ENCODE results near the gene TPBGL.
"Not testable (repeated sequence)": the region's sequence is repeated elsewhere in the genome, so short reads cannot be mapped to it uniquely, and the experiment has no call there.

TPBGL gene

GRCh38 chr11:75273411-75274391, 33.1 kb downstream of the TPBGL start:
- FAIRE-seq = no peak

DNA sequence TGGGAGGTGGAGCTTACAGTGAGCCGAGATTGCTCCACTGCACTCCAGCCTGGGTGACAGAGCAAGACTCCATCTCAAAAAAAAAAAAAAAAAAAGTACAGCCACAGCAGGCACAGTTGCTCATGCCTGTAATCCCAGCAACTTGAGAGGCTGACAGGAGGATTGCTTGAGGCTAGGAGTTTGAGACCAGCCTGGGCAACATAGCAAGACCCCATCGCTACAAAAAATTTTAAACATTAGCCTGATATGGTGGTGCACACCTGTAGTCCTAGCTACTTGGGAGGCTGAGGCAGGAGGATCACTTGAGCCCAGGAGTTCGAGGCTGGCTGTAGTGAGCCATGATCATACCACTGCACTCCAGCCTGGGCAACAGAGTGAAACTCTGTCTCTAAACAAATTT, 34.1 kb downstream of the TPBGL start:
- not testable (repeated sequence) for FAIRE-seq

- no peak for FAIRE-seq
Observed at GRCh38 chr11:75275581-75275980, 35.0 kb downstream of the TPBGL start.

- no peak for FAIRE-seq
Observed at GRCh38 chr11:75276186-75276585, 35.6 kb downstream of the TPBGL start.

GRCh38 chr11:75276686-75277085, 36.1 kb downstream of the TPBGL start:
- no peak for FAIRE-seq

GRCh38 chr11:75277211-75277805, 36.7 kb downstream of the TPBGL start:
- FAIRE-seq = no peak

DNA sequence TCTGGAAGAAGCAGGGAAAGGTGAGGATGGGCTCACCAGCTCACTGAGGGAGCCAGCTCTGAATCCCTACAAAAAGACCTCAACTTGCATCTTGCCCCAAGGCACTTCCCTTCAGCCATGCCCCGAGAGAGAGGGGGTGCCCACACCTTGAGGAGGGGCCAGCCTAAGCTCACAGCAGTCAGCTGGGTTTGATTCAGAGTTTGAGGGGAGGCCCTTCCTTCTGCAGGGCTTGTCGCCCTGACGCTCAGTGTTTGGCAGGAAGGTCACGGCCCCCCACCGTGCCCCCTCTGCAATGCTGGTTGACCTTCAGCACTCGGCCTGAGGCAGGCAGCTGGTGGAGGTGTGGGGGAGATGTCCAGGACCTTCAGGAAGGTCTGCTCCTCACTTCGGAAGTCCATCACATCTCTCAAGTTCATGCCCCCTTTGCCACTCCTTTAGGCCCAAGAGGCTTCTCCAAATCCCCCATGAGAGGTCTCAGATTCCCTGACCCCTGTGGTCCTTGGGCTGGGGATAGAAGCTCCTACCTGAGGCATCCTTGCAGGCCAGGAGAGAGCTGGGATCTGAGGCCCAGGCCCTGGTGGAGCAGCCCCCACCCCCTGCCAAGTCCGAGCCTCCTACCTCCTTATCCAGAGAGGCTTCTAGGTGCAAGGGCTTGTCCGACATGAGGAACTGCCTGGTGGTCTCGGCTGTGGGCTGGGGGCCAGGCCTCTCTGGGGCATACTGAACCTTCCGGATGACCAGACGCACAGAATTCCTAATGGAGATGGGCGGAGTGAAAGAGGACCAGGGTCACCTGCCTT, 37.6 kb downstream of the TPBGL start:
- FAIRE-seq = no peak

- FAIRE-seq = no peak
Observed at GRCh38 chr11:75279273-75279672, 38.7 kb downstream of the TPBGL start.

DNA sequence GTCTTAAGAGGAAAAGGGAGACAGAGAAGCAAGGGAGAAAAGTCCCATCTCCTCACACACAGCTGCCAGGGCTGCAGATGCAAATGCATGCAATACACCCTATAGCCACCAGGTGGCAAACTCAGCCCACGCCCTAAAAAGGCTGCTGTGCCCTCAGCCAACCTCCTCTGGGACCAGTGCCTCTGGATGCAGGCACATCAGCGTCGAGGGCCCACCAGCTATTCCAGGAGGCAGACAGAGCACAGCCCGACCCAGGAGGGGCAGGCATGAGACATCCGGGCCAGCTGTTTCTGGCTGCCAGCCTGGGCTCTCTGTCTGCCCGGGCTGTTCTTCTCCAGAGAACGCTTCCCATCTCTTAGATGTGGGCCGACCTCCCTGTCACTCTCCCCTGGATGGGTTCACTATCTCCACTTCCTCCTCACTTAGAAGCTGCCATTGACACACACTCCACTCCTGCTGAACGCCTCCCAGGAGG, 39.7 kb downstream of the TPBGL start:
- peak; percentile 90 for FAIRE-seq

GRCh38 chr11:75280770-75281468, 40.3 kb downstream of the TPBGL start:
- no peak for FAIRE-seq

GRCh38 chr11:75281469-75282095, 41.0 kb downstream of the TPBGL start:
- FAIRE-seq = no peak

DNA sequence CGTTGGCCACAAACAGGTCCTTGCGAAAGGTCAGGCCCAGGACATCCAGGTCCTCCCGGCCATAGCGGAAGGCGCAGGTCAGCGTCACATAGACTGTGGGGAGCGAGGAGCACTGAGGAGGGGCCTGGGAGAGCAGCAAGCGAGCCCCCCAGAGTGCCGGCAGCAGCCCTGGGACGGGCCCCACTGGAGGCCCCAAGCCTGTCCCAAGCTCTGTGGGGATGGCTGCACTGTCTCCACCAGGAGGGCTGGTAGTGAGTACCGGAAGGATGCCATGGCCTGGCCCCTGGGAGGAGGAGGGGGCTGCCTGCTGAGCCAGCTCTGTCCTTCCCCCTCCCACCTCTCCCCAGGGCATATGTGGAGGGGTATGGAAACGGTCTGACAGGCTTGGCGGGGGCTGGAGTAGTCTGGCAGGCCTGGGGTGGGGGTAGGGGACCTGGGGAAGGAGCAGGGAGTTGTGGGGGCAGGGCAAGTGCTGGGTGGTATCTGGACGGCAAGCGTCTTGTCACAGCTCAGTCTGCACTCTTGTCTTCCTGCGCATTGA, 42.9 kb downstream of the TPBGL start:
- FAIRE-seq = no peak

DNA sequence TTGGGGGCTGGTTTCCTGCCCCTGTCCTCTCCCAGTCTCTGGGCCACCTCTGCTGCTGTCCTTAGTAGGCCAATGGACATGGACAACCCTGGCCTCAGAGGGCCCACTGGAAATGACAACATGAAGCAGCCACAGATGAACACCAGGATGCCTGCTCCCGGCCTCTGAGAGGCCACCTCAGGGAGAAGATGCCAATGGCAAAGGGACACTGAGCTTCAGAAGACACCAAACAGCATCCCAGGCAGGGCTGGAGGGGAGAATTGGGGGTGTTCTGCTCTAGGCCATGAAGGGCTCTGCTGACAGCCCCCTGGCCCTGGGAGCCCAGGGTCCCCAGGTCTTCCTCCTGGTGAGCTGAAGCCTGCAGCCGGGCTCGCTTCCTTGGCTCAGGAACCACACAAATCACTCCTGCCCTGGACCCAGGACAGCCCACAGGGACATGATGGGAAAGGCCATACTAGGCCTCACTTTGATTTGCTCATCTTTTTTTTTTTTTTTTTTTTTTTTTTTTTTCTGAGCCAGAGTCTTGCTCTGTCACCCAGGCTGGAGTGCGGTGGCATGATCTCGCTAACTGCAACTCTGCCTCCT, 45.3 kb downstream of the TPBGL start:
- no peak for FAIRE-seq

- FAIRE-seq = no peak
Observed at GRCh38 chr11:75286826-75287465, 46.4 kb downstream of the TPBGL start.

- no peak for FAIRE-seq
Observed at GRCh38 chr11:75287579-75287978, 47.0 kb downstream of the TPBGL start.

DNA sequence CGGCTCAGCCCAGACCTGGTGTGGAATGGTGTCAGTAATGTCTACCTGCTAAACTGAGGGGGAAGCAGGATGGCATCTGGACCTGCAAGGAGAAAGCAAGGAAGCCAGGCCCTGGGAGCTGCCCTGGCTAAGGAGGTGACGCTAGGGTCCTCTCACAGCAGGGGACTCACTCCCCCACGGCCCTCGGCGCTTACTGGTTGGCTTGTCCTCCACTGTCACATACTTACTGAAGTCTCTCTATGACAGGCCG, 48.9 kb downstream of the TPBGL start:
- no peak for FAIRE-seq

DNA sequence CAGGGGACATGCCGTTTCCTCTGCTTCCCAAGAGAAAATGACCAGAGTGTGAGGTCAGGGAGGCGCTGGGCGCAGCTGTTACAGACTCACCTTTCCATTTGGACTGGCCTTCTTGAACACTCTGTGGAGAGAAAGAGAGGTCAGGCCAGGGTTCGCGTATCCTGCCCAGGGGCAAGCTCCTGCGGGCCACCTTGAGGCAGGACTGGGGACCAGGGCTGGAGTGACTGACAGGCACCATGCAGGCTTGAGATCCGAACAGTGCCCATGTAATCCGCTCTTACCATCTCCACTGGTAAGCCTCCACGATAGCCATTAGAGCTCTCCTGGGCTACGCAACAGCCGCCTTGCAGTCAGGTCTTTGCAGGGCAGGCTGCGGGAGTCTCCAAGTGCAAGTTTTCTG, 49.3 kb downstream of the TPBGL start:
- no peak for FAIRE-seq

- FAIRE-seq = no peak
Observed at GRCh38 chr11:75291741-75292140, 51.2 kb downstream of the TPBGL start.

DNA sequence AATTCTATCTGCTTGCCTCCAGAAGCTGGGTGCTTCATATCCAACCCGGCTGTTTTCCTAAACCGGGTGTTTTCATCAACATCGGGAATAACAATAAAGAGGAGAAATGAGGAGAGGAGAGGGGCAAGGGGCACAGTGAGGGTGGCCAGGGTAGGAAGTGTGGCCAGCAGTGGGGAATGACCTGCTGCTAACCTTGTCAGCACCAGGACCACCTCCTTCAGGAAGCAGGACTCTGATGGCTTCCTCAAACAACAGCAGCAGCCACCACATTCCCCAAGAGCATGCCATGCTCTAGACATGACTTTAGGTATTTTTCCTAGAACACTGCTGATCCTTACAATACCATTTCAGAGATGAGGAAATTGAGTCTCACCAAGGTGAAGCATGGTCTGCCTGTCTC, 52.4 kb downstream of the TPBGL start:
- FAIRE-seq = no peak

All from islet of Langerhans (tissue), 1 donor.